AG09319 (cell line): ENCODE data around the gene PEX6.

ENCODE experiments used
- DNase-seq: peaks from one replicate; pipeline ENCODE4 v3.0.0-alpha.2; 2010; ENCODE audit warnings: low read depth; ENCODE audit errors: extremely low read depth
- TF ChIP-seq, protein P1 (sequence below): IDR thresholded peaks from 2 replicates; pipeline ENCODE4 v1.5.1; 2011; ENCODE audit warnings: low read depth, mild to moderate bottlenecking, inconsistent platforms, low read length, moderate library complexity

PEX6 gene

DNA sequence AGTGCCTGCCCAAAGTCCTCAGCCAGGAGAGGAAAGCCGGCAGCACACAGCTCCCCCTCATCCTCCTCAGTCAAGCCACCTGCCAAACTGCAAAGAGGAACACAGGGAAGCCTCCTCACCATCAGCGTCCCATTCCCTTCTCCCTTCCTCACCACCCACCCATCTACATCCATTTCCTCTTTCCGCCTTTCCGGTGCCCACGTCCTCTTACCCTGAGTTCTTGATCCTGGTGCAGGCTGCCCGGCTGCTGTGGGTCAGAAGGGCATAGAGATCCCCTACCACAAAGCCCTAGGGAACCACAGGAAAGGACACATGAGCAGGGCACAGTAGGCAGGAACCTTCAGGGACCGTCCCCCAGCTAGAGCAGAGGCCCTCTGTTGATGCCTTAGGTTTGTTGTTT, 12.4 kb downstream of the PEX6 start:
- DNase-seq, result no peak
- TF ChIP-seq, protein P1, sequence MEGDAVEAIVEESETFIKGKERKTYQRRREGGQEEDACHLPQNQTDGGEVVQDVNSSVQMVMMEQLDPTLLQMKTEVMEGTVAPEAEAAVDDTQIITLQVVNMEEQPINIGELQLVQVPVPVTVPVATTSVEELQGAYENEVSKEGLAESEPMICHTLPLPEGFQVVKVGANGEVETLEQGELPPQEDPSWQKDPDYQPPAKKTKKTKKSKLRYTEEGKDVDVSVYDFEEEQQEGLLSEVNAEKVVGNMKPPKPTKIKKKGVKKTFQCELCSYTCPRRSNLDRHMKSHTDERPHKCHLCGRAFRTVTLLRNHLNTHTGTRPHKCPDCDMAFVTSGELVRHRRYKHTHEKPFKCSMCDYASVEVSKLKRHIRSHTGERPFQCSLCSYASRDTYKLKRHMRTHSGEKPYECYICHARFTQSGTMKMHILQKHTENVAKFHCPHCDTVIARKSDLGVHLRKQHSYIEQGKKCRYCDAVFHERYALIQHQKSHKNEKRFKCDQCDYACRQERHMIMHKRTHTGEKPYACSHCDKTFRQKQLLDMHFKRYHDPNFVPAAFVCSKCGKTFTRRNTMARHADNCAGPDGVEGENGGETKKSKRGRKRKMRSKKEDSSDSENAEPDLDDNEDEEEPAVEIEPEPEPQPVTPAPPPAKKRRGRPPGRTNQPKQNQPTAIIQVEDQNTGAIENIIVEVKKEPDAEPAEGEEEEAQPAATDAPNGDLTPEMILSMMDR, result no peak

DNA sequence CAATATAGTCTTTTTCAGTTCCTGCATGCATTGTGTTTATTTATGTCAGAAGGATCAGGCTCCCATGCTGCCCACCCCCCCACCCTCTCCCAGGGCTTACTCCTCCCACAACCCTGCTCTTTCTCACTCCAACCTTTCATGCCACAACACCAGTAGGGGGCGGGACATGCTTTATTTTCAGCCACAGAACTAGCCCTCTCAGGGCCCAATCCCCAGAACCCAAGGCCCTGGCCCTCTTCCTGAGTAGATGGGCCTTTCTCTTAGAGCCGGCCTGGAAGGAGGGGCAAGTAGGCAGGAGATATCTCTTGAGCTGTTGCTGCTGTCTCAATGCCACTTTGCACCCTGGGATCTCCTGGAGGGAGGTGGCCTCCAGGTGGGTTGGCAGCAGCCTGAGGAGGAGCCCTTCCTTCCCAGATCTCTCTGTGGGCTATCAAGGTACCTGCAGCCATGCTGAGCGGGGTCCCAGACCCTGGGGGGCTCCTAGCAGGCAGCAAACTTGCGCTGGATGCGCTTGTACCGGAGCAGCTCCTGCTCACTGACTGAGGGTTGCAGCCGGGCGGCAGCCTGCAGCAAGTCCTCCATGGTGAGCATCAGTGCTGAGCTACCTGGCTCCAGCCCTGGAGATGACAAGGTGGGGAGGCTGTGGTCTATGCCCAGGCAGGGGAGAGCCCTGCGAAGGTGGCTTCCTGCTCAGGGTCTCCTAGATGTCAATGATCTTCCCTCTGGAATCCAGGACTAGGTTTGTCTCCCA, 15.0 kb downstream of the PEX6 start:
- no peak for DNase-seq
- TF ChIP-seq, protein P1, result peak; percentile 17

DNA sequence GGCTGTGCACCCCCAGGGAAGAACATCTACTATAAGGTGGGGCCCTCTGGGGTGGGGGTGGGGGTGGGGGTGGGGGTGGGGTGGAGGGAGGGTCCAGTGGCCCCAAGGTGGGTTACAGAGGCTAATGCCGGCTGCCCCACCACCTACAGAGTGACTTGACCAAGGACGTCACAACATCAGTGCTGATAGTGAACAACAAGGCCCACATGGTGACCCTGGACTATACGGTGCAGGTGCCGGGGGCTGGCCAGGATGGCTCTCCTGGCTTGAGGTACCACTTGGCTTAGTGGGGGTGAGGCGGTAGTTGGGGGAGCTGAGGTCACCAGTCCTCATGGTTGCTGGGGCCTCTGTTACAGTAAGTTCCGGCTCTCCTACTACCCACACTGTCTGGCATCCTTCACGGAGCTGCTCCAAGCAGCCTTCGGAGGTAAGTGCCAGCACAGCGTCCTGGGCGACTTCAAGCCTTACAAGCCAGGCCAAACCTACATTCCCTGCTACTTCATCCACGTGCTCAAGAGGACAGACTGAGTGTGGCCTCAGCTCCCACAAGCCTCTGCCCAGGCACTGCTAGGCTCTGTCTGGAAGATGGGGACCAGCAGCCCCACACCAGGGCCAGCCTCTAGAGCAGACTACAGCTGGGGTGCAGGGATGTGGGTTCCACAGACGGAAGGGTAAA, 15.7 kb downstream of the PEX6 start:
- TF ChIP-seq, protein P1, result no peak
- no peak for DNase-seq

DNA sequence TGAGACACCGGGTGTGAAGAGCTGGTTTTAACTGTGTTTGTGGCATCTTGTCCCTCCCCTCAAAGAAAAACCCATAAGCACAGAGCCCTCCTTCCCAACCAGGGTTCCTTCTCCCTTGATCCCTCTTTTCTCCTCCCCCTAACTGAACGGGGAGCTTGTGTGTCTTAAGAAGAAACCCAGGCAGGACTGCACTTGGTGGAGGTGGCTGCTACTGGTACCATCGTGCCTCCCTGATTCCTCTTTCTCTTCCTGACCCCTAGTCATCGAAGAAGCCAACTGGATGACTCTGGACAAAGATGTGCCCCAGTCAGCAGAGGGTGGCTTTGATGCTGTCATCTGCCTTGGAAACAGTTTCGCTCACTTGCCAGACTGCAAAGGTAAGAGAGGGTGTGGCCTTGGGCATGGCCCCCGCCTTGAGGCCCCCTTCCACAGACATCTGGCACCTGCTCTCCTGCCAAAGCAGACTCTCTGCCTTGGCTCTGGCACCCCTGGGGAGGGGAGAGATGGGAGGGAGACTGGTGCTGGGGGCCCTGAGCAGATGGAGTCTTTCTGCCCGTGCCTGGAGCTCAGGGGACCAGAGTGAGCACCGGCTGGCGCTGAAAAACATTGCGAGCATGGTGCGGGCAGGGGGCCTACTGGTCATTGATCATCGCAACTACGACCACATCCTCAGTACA, 16.3 kb downstream of the PEX6 start:
- TF ChIP-seq, protein P1, result no peak
- DNase-seq, result no peak

DNA sequence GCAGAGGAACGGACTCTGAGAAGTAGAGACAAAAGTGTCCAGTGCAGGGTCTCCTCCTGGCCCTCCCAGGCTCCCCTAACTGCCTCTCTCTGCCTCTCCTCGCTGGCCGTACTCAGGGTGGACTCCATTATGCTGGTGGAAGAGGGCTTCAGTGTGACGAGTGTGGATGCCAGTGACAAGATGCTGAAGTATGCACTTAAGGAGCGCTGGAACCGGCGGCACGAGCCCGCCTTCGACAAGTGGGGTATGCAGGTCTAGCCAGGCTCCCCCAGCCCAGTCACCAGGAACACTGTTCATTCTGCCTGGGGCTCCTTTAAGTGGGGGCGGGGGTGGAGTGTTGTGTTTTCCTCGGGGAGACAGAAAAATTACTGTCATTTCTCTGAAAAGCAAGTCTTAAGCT, 16.9 kb downstream of the PEX6 start:
- no peak for DNase-seq
- TF ChIP-seq, protein P1, result no peak

DNA sequence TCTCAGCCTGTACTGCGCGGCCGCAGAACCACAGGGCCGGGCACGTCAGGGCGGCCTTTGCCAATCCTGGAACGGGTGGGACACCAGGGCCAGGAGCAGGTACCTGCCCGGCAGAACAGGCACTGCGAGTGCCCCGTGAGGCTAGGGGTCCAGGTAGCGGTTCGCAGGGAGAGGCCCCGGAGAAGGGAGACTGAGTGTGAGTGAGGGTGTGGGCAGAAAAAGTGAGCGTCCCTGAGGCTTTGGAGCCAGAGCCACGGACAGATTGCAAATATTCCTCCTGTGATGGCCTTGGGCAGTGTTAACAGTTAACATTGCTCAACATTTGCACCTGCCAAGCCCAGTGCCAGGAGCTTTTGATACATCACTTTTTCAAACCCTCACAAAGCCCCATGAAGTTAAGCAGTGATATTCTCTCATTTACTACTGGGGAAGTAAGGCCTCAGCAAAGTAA, 17.9 kb downstream of the PEX6 start:
- DNase-seq, result no peak
- TF ChIP-seq, protein P1, result no peak
